Fibroblast of pulmonary artery (primary cell): ENCODE data around the gene SIRT7.

Experiments used
- DNase-seq: peaks from one replicate; pipeline ENCODE4 v3.0.0-alpha.2; 2010; ENCODE audit warnings: low read depth
- H3K4me3 ChIP-seq: replicated peaks from 2 replicates; pipeline ENCODE4 v1.5.1; 2011; ENCODE audit warnings: low read depth, mild to moderate bottlenecking, control low read depth, low read length, moderate library complexity
- TF ChIP-seq, protein P1 (sequence below): IDR thresholded peaks from 2 replicates; pipeline ENCODE4 v1.5.1; 2011; ENCODE audit warnings: mild to moderate bottlenecking, control low read depth, low read length, inconsistent platforms; ENCODE audit errors: missing control alignments

The SIRT7 gene

DNA sequence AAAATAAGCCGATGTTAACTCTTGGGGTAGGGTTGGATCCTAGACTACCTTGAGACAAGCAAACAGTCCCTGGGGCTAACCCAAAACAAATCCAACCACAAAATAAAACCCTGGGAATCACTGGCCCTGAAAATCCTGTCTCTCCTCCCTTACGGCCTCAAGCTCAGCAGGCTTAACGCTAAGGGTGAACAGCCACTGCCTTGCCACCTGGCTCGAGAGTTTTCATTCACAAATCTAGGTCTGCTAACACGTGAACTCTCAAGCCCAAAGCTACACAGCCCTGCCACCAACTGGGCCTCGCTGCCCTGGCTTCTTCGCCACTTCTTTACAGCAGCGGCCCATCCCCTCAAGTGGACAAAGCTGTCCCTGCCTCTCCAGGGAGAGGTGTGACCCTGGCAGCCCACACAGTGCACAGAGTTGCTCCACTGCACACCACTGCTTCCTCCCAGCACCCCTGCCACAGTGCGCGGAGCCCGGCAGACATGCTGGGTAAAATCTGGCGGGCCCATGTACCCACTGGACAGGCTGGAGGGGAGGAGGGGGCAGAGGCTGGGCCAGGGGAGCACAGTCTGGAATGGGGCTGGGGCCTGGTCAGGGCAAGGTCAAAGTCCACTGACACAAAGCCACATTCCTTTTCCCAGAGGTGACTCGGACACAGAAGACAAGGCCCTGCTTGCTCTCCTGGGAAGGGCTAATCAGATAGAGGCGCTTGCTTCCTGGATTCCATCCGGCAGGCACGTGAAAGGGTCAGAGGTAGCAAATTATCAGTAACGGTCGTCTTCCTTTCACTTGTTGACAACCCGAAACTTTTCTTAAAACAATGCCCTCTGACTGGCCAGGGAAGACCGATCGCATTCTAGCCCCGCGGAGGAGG lies 7.8 kb downstream of the SIRT7 start:
- H3K4me3 ChIP-seq: peak overlapping the region; percentile 65
- TF ChIP-seq, protein P1, sequence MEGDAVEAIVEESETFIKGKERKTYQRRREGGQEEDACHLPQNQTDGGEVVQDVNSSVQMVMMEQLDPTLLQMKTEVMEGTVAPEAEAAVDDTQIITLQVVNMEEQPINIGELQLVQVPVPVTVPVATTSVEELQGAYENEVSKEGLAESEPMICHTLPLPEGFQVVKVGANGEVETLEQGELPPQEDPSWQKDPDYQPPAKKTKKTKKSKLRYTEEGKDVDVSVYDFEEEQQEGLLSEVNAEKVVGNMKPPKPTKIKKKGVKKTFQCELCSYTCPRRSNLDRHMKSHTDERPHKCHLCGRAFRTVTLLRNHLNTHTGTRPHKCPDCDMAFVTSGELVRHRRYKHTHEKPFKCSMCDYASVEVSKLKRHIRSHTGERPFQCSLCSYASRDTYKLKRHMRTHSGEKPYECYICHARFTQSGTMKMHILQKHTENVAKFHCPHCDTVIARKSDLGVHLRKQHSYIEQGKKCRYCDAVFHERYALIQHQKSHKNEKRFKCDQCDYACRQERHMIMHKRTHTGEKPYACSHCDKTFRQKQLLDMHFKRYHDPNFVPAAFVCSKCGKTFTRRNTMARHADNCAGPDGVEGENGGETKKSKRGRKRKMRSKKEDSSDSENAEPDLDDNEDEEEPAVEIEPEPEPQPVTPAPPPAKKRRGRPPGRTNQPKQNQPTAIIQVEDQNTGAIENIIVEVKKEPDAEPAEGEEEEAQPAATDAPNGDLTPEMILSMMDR: no peak
- DNase-seq: no peak

DNA sequence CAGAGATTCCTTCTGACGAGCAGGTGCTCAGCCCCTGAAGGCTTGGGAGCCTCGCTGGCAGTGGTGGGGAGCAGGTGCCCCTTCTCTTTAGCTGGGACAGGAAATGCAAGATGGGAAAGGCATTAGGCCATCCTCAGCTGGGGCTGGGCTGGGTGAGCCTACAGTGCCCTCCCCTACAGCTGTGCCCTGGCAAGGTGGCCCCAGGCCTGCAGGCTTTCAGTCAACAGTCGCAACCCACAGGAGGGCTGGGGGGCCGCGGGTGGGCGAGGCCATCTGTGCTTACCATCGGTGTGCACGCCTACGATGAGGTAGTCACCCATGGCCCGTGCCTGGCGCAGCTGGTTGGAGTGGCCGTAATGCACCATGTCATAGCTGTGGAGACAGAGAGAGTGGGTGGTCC lies 8.7 kb downstream of the SIRT7 start:
- H3K4me3 ChIP-seq: no peak overlapping the region
- TF ChIP-seq, protein P1: no peak
- DNase-seq: no peak

DNA sequence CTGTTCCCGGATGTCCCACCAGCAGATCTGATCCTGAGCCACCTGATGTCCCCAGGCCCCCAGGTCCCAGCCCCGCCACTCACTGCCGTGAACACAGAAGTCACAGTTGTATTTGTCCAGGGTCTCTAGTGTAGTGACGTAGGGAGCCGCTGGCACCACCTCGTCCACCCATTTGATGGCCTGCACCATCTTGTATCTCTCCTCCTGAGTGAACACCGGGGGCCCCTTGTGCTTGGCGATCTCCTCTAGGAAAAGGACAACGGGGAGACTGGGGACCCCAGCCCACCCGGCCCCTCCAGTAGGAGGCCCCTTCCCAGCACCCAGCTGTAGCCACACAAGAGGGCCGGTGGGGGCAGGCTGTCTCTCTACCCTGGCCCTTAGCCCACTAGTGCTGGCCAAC lies 9.2 kb downstream of the SIRT7 start:
- TF ChIP-seq, protein P1: no peak
- DNase-seq: no peak
- no peak overlapping the region for H3K4me3 ChIP-seq

DNA sequence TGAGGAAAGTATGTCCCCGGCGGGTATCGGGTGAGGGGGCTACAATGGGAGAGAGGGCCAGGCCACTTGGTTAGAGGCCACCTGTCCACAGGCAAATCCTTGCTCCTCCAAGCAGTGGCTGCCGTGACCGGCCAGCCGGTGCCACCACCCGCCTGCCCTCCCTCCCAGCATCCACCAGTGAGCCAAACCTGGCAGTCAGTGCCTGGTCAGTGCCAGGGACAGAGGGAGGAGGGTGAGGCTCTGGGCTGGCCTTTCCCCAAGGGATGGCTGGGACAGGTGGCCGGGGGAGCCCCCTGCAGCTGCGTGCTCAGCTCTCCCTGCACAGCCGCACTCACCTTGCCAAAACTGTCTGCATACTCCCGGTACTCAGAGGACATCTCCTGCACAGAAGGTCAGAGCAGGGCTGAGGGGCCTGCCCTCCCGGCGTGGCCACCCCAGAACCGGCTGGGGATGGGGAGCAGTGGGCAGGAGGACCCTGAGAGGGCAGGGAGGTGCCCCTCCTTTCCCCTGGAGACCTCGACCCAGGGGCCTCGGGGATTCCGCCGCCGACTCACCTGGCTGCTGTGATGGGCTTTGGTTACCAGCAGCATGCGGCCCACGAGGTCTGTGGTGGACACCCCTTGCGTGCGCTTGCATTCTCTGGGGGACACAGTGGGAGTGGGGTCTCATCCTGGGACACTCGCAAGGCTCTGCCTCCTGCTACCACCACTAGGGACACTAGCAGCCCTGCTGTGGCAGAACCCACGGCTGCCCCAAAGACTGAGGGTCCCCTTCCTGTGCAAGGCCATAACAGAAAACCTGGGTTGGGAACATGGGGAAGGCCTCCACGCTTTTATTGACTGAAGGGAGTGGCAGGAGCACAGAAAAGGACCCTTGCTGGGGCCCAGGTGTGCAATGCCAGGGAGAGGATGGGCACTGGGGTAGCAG lies 10.5 kb downstream of the SIRT7 start:
- TF ChIP-seq, protein P1: no peak
- H3K4me3 ChIP-seq: no peak overlapping the region
- DNase-seq: no peak

DNA sequence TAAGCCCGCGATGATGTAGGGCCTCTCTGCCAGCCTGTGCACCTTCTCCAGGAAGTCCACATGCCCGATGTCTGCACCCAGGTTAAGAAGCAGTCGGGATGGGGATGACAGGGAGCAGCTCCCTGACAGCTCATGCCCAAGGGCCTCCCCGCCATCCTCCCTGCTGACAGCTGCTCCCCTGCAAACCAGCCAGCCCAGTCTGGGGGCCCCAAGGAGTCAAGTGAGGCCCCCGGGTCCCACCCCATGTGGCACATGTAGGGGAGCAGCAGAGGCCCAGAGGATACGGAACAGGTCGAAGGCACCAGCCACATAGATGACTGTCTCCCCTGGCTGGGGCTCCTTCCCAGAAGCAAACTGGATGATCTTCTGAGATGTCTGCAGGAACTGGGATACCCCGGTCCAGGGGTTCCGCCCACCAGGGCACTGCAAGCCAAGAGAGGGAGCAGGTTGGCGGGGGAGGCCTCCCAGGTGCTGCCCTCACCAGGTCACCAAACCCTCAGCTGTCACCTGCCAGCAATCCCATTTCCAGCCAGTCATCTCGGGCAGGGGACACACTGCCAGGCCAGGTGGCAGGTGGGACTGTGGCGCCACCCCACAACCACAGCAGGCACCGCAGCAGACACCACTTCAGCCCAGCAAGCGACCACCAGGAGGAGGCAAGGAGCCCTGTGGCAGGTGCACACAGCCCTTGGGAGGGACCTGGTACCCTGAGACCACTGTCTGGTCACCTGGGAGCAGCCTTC lies 11.3 kb downstream of the SIRT7 start:
- TF ChIP-seq, protein P1: no peak
- no peak for DNase-seq
- no peak overlapping the region for H3K4me3 ChIP-seq

DNA sequence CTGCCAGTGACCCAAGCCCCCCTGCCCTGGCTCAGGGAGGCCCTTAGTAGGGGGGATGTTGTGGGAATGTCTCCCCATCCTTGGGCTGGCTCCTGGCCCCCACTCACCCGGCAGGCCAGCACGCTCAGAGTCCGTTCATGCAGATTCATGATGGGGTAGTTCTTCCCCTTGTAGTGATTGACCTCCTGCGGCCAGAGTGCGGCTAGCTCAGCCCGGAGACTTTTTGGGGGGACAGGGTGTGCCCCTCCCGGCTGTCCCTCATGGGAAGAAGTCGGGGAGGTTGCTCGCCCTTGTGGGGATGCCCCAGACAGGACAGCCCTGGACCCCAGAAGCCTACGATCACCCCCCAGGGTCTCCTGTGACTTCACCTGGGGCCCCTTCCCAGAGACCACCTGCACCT lies 12.0 kb downstream of the SIRT7 start:
- DNase-seq: no peak
- no peak overlapping the region for H3K4me3 ChIP-seq
- TF ChIP-seq, protein P1: no peak
